CD4-positive, alpha-beta T cell treated with Interleukin-15 for 1 hour (primary cell): ENCODE measurements around the gene FGD2.
"Not testable (repeated sequence)": the region's sequence is repeated elsewhere in the genome, so short reads cannot be mapped to it uniquely, and the experiment has no call there.

Experiments
- DNase-seq: peaks from one replicate; pipeline ENCODE4 v3.0.0-alpha.2; 2020

The FGD2 gene

DNA sequence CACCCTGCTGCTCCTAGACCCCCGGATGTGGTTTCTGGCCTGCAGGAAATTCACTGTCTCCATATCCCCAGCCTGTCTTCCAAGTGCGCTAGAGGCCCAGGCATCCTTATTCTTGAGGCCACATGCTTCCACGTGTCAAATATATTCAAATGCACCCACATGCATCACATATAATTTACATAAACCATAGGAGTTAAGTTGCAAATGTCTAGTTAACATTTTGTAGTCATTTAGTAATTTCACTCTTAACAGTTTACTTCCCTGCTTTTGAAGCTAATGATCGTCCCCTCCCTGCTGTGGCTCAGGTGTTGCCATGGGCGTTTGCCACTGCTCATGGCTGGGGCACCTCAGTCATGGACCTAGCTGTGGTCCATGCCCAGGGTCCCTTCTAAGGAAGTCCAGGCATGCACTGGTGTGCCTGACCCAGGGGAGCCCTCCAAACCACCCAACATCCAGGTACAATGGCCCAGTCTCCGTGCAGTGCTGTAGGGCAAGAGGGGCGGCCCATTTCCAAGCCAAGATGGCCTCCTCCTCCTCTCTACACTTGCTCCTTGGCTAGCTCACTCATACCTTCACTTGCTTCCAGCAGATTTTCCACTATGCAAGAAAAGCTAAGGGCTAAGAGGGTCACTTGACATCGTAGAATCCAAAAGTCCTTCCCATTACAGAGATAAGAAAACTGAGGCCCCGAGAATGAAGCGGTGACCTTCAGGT lies 42.4 kb downstream of the FGD2 start:
- DNase-seq: no peak

DNA sequence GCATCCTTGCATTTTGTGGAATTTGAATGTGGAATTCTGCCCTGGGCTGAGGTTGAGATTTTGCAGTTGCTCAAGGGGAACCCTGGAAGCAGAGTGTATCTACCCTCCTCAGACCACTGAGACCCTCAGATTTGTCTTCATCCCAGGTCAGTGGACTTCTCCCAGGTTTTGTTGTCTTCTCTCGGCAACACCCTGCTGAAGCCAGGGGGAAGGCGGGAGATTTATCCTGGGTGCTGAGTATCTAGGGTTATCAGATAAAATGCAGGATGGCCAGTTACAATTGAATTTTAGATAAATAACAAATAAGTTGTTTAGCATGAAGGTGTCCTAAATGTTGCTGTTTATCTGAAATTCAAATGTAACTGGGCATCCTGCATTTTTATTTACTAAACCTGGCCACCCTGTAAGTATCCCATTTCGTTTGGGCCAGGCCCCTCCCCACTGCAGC lies 43.0 kb downstream of the FGD2 start:
- no peak for DNase-seq

DNA sequence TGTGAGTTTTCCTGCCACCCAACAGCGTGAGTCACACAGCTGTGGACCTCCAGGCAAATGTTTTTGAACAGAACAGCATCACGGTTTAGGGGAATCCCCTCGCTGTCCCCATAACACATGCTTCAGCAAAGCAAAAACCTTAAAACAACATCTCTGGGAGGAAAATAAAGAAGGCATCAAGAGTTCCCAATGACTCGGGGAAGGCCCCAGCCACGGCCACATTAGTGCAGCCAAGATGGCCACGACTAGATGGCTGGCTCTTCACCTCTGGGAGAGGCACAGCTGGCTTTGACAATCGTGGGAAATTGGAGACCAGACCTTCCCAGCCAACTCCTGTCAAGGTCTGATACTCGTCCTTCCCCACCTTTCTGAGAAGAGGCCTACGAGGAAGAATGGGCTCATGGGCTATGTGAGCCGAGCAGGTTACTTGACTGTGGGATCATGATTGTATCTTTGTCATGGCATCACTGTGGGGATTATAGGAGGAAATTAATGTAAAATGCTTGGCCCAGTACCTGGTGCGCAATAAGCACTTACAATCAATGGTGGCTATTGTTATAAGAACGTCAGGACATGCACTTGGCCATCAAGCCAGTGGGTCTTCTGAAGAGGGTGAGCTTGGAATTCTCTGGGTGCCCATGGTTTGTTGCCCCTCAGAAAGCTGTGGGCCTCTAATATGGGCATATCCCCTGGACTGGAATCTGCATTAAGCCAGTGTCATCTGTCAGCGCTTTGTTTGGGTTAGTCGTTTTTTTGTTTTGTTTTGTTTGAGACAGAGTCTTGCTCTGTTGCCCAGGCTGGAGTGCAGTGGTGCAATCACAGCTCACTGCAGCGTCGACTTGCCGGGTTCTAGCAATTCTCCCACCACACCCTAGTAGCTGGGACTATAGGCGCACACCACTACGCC lies 43.6 kb downstream of the FGD2 start:
- peak; percentile 87 for DNase-seq

DNA sequence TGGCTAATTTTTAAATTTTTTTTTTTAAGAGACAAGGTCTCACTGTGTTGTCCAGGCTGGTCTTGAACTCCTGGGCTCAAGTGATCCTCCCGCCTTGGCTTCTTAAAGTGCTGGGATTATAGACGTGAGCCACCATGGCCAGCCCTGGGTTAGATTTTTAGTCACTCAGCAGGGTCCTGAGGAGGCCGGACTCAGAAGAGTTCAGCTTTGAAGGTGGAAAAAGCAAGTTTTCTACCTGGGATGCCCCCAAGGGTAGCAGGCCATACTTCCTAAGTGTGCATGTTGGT lies 44.2 kb downstream of the FGD2 start:
- no peak for DNase-seq

DNA sequence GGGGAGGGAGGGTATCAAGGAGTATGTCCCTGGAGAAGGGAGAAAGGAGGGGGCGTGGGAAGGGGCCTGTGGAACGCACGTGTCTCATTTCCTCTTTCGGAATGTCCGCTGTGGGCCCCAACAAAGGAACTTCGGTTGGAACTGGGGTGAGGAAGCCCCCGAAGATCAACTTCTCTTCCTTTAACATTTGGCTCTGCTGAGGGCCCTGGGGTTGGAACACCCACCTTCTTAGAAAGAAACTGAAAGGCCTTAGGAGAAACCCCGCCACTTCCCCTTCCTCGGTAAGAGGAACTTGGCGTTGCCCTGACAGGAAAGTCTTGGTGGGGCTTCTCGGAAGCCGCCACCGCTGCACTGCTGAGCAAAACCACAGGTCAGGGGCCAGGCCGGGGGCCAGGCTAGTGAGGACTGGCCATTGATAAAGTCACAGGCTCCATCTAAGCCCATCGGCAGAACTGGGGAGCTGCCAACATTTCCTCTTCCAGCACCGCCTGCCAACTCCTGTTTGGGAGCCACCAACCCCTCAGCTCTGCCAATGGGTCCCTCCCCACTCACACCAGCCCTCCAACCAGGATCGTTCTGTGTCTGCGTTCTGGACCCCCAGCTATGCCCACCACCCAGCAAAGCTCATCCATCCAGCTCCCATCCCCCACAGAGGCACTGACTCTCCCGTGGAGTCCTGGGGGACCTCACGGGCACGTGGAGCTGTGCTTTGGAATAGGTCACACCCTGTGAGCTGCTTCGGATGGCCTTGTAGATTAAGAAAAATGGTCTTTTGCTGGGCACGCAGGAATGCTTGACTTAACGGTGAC lies 44.8 kb downstream of the FGD2 start:
- peak; percentile 88 for DNase-seq

DNA sequence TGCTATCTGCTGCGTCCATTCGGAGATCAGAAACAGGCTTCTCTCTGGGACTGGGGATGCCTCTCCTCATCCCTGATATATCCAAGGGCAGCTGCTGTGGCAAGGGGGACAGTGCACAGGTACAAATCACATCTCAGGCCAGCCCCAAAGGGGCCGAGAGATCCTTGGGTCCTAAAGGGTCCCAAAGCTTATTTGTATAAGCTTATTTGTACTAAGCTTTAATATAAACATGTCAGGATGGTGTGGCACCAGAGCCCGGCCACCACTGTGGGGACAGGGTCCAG lies 45.3 kb downstream of the FGD2 start:
- no peak for DNase-seq

DNA sequence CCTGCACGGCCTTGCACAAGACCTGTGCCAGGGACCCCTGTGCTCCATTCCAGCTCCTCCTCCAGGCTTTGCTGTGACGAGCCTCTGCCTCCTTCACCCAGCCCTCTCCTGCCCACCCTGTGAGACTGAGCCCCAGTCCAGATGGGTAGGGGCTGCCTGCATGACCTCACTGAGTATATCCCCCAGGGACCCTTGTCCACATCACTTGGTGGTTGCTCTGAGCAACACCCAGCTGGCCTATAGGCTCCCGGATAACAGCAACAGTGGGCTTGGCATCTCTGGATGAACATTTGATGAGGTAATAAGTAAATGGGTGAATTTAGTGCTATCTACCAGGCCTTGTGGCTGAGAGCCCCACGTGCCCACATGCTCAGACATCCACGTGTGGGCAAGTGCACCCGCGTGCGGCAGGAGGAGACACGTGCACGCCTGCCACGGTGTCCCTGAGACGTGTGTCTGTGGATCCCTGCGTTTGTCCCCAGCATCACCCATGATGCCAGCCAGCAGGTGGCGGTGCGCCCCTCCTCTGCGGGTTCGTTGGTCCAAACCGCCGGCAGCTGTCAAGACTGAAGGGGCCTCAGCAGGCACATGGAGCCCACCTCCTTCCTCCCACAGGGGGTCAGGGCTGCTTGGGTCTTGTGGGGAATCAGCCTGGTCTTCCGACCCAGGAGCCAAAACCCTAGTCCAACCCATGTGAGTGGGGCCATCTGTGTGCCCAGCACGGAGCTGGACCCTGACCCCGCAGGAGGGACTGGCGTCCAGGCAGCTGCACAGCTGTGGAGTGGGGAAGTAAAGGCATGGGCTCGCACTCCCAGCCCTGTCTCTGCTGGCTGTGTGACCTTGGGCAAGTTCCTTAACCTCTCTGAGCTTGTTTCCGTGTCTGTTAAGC lies 45.9 kb downstream of the FGD2 start:
- DNase-seq: peak; percentile 92

DNA sequence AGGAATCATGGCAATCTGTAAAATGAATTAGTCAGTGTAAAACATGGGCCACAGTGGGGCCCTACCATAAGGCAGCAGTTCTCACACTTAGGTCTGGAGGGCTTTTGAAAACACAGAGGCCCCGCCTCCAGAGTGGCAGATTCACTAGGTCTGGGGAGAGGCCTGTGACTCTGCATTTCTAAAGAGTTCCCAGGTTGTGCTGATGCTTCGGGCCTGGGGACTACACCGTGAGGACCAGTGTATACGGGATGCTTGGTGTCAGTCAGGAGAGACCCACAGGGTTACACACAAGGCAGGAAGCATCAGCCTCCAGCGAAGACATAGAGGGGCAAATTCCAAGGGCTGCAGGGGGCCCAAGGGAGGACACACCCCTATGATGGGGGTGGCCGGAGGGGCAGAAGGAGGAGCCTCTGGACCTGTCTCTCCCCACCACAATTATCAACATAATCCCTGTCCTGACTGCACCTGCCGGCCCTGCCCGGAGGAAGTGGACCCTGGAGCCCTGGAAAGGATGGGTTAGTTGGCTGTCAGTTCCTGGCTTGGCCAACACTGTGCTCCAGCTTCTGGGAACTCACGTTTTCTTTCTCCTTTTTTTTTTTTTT lies 46.7 kb downstream of the FGD2 start:
- DNase-seq: no peak

DNA sequence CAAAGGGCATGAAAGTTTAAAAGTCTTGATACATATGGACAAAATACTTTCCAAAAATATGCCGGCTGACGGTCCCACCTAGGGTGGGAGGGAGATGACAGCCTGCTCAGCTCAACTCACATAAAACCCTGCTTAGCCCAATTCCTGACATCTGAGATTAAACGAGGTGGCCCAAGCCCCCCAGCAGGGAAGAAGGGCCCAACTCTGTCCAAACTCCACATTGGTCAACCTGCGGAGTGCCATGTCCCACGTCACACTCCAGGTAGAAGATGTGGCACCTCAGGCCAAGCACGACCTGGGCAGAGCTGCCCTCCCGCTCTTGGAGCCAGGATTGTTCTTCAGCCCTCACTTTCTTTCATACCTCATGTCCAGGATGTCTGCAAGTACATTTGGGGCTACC lies 48.2 kb downstream of the FGD2 start:
- no peak for DNase-seq

DNA sequence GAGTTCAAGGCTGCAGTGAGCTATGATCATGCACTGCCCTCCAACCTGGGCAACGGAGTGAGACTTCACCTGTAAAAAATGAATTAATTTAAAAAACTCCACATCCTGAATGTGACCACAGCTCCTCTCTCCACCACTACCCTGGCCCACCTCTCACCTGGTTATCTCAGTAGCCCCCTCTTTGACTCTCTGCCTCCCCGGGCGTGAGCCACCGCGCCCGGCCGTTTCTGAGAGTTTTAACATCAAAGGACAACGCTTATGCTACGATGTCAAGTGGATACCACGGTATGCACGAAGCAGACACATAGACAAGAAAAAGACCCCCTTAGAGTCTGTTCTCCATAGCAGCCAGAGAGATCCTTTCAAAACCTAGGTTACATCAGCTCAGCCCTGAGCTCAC lies 48.7 kb downstream of the FGD2 start:
- DNase-seq: no peak

DNA sequence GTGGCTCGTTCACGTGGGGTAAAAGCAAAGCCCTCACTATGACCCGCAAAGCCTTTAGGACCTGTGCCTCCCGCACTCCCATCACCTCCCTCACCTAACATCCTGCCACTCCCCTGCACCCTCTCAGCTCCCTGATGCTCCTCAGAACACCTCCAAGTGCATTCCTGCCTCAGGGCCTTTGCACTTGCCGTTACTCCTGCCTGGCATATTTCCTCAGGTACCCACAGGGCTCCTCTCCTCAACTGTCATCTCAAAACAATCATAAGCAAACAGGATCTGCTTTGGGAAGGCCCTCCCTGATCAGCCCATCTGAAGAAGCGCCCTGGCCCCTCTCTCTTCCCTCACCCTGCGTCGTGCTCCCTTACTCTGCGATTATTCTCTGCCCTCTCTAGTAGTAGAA lies 49.1 kb downstream of the FGD2 start:
- no peak for DNase-seq

DNA sequence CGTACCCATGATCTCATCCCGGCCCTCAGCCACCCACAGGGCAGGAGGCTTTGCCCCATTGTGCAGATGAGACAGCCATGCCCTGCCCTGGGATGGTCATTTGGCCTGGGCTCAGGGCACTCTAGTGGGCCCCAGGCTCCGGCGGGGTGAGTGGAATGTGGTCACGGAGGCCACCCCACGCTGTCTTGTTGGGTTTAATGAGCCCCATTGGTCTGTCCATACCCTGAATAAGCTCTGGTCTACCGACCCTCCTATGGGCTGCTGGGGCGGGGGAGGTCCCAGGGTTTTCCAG lies 50.6 kb downstream of the FGD2 start:
- no peak for DNase-seq

DNA sequence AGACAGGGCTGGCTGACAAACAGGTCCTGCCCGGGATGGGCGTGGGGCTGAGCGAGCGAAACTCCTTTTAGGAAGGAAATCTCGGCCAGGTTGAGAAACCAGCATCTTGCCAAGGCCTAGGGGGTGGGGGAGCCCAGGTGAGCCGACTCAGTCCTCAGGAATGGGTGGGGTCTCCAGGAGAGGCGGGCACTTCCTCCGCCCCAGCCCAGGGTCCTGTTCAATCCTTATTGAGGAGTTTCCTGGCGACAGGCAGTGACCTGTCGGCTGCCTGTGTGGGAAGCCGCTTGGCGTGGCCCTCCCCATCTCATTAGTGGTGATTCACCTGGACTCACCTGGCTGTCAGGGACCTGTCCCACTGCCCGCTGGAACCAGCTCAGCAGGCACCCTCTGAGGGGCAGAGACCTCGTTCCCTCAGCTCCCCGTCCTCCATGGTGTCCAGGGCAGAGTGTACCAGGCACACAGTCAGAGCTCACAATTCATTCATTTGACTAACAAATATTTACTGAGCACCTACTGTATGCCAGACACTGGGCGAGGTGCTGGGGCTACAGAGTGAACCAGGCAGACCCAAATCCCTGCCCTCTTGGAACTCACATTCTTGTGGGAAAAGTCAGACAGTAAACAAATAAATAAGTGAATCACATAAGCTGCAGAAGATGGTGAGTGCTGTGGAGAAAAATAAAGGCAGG lies 51.1 kb downstream of the FGD2 start:
- no peak for DNase-seq

DNA sequence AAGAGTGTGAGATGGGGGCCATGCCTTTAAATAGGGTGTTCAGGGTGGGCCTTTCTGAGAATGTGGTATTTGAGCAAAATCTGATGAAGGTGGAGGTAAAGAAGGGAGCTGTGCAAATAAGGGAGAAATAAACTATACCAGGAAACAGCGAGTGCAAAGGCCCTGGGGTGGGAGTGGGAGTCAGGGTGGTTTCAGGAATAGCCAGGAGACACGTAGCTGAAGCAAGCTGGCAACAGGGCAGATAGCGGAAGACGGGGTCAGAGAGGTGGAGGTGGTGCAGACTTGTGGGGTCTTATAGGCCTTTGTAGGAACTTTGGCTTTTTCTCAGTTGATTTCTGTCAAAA lies 51.6 kb downstream of the FGD2 start:
- DNase-seq: no peak

DNA sequence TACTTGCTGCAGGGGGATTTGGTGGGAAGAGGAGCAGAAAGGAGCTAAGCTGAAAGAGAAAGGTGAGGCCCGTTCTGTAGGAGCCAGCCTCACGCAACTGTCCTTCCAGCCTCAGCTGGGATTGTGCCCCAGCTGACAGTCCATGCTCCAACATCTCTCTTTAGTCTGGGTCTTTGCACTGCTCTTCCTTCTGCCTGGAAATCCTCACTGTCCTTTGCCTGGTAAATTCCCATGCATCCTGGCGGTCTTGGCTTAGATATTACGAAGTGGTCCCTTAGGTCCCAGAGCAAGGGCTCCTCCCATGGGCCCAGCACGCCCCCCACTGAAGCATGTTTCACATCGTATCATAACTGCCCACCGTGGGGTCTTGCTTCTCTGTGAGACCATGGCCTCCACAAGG lies 52.2 kb downstream of the FGD2 start:
- DNase-seq: no peak

DNA sequence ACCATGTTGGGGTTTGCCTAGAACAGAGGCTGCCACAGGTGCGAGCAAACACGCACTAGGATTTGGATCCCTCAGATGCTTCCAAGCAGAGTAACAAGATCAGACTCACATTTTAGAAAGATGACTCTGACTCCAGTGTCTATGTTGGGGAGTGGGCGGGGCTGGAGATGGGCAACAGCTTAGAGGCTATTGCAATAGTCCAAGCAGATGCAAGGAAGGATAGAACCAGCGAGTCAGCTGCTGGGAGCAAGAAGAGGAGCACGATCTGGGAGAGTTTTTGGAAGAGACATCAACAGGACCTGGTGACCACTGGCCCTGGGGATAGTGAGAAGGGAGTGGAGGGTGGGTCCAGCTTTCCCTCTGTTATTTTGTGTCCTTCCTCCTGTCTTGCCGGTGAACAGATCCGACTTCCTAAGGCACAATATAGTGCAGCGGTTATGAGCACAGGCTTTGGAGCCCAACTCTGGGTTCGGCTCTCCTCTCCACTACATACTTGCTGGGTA lies 52.7 kb downstream of the FGD2 start:
- DNase-seq: no peak

DNA sequence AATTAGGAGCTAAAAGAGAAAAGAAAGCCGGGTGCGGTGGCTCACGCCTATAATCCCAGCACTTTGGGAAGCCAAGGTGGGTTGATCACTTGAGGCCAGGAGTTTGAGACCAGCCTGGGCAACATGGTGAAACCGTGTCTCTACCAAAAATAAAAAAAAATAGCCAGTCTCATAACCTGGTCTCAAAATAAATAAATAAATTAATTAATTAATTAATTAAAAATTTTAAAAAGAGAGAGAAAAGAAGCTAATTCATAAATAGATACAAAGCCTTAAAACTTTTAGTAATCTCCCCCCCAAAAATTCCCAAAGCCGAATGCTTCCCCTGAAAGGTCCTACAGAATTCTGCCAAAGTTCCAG lies 53.5 kb downstream of the FGD2 start:
- not testable (repeated sequence) for DNase-seq

DNA sequence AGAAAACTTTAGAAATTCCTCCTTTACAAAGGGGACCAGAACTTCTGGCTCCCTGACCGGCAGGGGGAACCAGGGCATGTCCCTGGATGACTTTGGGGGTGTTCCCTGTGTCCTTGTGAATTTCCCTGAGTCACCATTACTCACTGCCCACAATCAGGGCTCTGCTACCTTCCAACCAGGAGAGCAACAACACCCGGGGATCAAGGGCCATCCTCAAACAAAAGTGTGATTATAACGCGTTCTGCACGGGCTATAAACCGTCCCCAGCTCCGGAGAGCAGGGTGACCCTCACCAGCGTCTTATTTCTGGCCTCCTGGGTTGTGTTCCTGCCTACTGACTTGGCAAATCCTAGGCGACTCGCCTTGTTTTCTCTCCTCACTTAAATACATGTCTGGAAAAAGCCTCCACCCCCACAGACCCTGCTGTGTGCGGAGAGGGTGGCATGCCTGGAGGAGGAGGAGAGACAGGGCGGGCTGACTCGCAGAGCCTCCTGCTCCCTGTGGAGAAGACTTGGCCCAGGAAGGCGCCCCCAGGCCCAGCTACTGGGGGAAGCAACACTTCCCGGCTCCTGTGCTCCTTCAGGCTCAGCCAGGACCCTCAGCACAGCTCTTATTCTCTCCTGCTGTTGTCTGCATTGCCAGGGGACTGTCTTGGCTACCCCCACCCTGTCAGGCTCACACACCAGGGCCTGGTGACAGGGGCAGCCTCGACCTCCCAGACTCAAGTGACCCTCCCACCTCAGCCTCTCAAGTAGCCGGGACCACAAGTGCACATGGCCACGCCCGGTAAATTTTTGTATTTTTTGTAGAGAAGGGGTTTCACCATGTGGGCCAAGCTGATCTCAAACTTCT lies 54.1 kb downstream of the FGD2 start:
- peak; percentile 29 for DNase-seq

DNA sequence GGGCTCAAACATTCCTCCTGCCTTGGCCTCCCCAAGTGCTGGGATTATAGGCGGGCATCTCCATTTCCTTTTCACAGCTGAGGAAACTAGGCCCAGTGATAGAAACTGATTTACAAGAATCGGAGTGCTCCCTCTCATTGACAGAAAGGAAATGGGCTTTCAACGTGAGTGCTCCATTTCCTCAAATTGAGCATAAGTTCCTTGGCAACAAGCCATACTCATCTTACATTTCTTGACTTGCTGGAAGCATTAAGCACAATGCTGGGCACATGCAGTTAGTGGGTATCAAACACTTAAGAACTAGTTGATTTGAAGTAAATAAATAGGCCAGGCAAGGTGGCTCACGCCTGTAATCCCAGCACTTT lies 54.7 kb downstream of the FGD2 start:
- no peak for DNase-seq

DNA sequence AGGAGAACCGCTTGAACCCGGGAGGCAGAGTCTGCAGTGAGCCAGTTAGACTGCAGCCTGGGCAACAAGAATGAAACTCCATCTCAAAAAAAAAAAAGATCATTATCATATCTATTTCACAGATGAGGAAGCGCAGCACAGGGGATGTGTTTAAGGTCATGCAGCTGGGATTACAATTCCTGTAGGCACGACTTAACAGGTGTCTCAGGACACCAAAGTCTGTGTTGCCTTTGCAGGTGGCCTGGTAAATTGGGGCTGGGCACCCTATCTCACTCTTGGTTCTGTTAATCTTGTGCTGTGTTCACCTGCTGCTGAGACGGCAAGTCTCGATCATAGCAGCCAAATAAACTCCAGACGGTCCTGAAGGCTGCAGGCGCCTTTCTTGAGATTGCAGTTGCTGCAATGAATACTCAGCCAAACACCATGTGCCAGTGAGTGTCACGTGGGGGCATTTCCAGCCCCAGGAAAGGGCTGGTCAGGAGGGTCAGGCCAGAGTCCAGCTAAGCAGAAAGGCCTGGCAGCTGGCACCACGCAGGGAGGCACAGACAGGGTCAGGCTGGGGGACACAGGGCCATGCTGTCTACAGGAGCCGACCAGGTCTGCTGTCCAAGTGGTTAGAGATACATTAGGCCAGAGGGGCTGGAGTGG lies 55.8 kb downstream of the FGD2 start:
- DNase-seq: no peak

DNA sequence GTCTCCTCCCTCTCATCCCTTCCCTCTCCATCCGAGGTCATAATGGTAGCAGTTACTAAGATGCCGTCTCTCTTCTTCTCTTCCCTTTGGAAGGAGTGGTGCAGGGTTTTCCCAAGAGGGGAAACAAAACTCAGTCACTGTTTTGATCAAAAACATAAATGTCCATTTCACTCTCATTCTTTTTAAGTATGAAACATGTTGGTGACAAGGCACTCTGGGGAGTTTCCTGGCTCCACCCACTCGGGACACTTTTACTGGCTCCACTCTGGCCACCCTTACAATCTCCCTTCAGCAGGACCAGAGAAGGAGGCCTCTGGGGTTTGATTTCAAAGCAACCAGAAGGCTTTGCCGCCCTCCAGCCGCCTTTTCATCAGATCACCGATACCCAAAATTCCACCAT lies 57.0 kb downstream of the FGD2 start:
- no peak for DNase-seq
